Fibroblast of mammary gland (primary cell): ENCODE measurements around the gene KRTAP4-9.
"Not testable (repeated sequence)": the region's sequence is repeated elsewhere in the genome, so short reads cannot be mapped to it uniquely, and the experiment has no call there.

Source experiments
- DNase-seq: peaks from one replicate; pipeline ENCODE4 v3.0.0-alpha.2; 2010; ENCODE audit warnings: low read depth
- H3K4me3 ChIP-seq: 2 replicates; pipeline ENCODE4 v1.5.1; 2011; ENCODE audit warnings: low read depth, mild to moderate bottlenecking, low read length, moderate library complexity; ENCODE audit not compliant: control insufficient read depth
- TF ChIP-seq, protein P1 (sequence below): conservative IDR thresholded peaks from 2 replicates; pipeline ENCODE4 v1.5.1; 2011; ENCODE audit warnings: low read depth, low read length, inconsistent platforms; ENCODE audit not compliant: control insufficient read depth, insufficient read depth

The KRTAP4-9 gene

DNA sequence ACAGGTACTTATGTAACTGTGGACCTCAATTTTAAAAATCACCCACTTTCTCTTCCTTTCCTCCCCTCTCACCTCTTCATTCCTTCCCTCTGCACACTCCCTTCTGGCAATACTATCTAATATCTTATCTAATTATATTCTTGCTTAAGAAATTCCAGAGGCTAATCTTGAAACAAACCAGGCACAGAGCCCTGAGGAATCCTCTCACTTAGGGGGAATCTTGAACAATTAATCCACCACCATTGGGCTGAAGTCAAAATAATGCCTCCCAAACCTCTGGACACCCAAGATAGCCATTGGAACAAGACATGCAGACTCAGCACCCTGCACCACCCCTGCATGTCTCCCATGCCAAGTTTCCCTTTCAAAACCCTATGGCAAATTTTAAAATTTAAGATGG lies 36.2 kb downstream of the KRTAP4-9 start:
- no peak for DNase-seq
- no peak overlapping the region for H3K4me3 ChIP-seq
- TF ChIP-seq, protein P1, sequence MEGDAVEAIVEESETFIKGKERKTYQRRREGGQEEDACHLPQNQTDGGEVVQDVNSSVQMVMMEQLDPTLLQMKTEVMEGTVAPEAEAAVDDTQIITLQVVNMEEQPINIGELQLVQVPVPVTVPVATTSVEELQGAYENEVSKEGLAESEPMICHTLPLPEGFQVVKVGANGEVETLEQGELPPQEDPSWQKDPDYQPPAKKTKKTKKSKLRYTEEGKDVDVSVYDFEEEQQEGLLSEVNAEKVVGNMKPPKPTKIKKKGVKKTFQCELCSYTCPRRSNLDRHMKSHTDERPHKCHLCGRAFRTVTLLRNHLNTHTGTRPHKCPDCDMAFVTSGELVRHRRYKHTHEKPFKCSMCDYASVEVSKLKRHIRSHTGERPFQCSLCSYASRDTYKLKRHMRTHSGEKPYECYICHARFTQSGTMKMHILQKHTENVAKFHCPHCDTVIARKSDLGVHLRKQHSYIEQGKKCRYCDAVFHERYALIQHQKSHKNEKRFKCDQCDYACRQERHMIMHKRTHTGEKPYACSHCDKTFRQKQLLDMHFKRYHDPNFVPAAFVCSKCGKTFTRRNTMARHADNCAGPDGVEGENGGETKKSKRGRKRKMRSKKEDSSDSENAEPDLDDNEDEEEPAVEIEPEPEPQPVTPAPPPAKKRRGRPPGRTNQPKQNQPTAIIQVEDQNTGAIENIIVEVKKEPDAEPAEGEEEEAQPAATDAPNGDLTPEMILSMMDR, result no peak

GRCh38 chr17:41144846-41145245 lies 39.7 kb downstream of the KRTAP4-9 start:
- TF ChIP-seq, protein P1, result no peak
- H3K4me3 ChIP-seq, result no peak overlapping the region
- DNase-seq, result no peak

GRCh38 chr17:41145261-41145660 lies 40.1 kb downstream of the KRTAP4-9 start:
- H3K4me3 ChIP-seq, result no peak overlapping the region
- TF ChIP-seq, protein P1, result no peak
- DNase-seq, result no peak

- no peak for DNase-seq
- TF ChIP-seq, protein P1, result no peak
- no peak overlapping the region for H3K4me3 ChIP-seq
Measured at GRCh38 chr17:41147531-41148204, 42.5 kb downstream of the KRTAP4-9 start.

- not testable (repeated sequence) for DNase-seq, H3K4me3 ChIP-seq
Measured at GRCh38 chr17:41148971-41149651, 43.9 kb downstream of the KRTAP4-9 start.

DNA sequence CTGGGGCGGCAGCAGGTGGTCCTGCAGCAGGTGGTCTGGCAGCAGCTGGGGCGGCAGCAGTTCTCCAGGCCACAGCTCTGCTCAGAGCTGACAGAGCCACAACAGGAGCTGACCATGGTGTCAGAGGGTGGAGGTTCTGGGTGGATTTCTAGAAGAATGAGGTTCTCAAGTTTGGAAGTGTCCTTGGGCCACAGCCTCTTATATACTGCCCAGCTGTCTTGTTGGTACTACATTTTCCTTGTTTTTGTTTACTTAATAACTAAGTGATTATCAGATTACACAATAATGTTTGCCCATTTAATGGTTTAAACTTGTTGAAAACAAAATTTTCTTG lies 44.4 kb downstream of the KRTAP4-9 start, which contains the start of gene KRTAP4-5:
Gene KRTAP4-5 (minus strand): TSS at position 174 of the 334 bp plus-strand sequence. CDS start 58 bp downstream, at position 116.
- TF ChIP-seq, protein P1, result no peak
- no peak for DNase-seq
- H3K4me3 ChIP-seq, result no peak within 1 kb of the TSS

- no peak for DNase-seq
- TF ChIP-seq, protein P1, result no peak
Measured at GRCh38 chr17:41150026-41150425, 44.8 kb downstream of the KRTAP4-9 start.

More at GRCh38 chr17:41150026-41150425, 44.8 kb downstream of the KRTAP4-9 start:
- no peak overlapping the region for H3K4me3 ChIP-seq
